Sciatic nerve (tissue), 2 donors: ENCODE data around the gene SLC26A5. TPM values are rescaled to one million over a fixed set of nuclear protein-coding genes. Genes with fewer than 3 reads are reported as not detected.
A peak's percentile ranks its signal among the peaks of the same experiment; 100 is the strongest.

Experiments used
- ATAC-seq: fragments of 200-7000 bp; cut with Tn5 transposase; one replicate; pipeline ENCODE4 v1.9.1; 2020; ENCODE audit warnings: mild to moderate bottlenecking, moderate library complexity
- DNase-seq: peaks from one replicate; pipeline ENCODE4 v3.0.0-alpha.2; 2020; ENCODE audit warnings: low spot score
- intact Hi-C: fragments of 100-400 bp; cut with DNase I; formaldehyde crosslinking; loops from one replicate; pipeline ENCODE4 v1.14.2; 2022
- total RNA-seq: library from RNA; stranded (reverse); fragmentation: NEBNext Ultra II Directional; extraction: Animal tissue kit (Norgen Biotek cat#: 25700); gene quantifications from one replicate; pipeline ENCODE4 v1.2.1, GENCODE V29; 2021
- donor health status: DM: no; HTN: no; CAD: no.
- donor health status: DM: no; HTN: no; CAD: no.

SLC26A5 gene
- total RNA-seq, 1 donor from 2014 or later: 0.71 TPM

- intact Hi-C loops: no loop called here
- ATAC-seq (no peak), DNase-seq (no peak)
Observed at GRCh38 chr7:103369432-103369831, 76.6 kb downstream of the SLC26A5 start.

- intact Hi-C loops: no loop called here
- no peak for DNase-seq
- ATAC-seq: no peak
Observed at GRCh38 chr7:103349805-103350204, 96.2 kb downstream of the SLC26A5 start.

GRCh38 chr7:103348959-103349358, 97.0 kb downstream of the SLC26A5 start:
- DNase-seq: no peak
- intact Hi-C loops: no loop called here
- ATAC-seq: no peak

- intact Hi-C loops: no loop called here
- DNase-seq (no peak), ATAC-seq (no peak)
Observed at GRCh38 chr7:103348452-103348851, 97.6 kb downstream of the SLC26A5 start.

- intact Hi-C loops: no loop called here
- peak; percentile 81 for DNase-seq
- peak; percentile 92 for ATAC-seq
Observed at GRCh38 chr7:103347507-103348267, 98.3 kb downstream of the SLC26A5 start, which contains the start of gene PSMC2. PSMC2 (plus strand) TSS chr7:103347643; CDS start chr7:103347712, 69 bp downstream.

GRCh38 chr7:103346396-103346795, 99.6 kb downstream of the SLC26A5 start:
- intact Hi-C loops: no loop called here
- ATAC-seq: no peak

GRCh38 chr7:103344453-103345149, 101.4 kb downstream of the SLC26A5 start, which contains the start of gene DNAJC2:
DNAJC2 (minus strand) TSS chr7:103344767; CDS start chr7:103344622, 145 bp downstream.
- DNase-seq: peak; percentile 88
- ATAC-seq: peak; percentile 95
- intact Hi-C loops: no loop called here

More at GRCh38 chr7:103346396-103346795, 99.6 kb downstream of the SLC26A5 start:
- no peak for DNase-seq

- ATAC-seq (peak; percentile 22), DNase-seq (no peak)
- intact Hi-C loops: no loop called here
Observed at GRCh38 chr7:103343758-103344452, 102.1 kb downstream of the SLC26A5 start.

- ATAC-seq: no peak
- intact Hi-C loops: no loop called here
- no peak for DNase-seq
Observed at GRCh38 chr7:103343332-103343731, 102.7 kb downstream of the SLC26A5 start.

- intact Hi-C loops: no loop called here
- no peak for DNase-seq
- no peak for ATAC-seq
Observed at GRCh38 chr7:103341466-103341865, 104.5 kb downstream of the SLC26A5 start.

- intact Hi-C loops: no loop called here
- DNase-seq (no peak), ATAC-seq (no peak)
Observed at GRCh38 chr7:103338864-103339263, 107.1 kb downstream of the SLC26A5 start.

GRCh38 chr7:103336761-103337160, 109.2 kb downstream of the SLC26A5 start:
- intact Hi-C loops: no loop called here
- ATAC-seq (no peak), DNase-seq (no peak)

GRCh38 chr7:103325744-103326143, 120.3 kb downstream of the SLC26A5 start:
- DNase-seq (no peak), ATAC-seq (no peak)
- intact Hi-C loops: no loop called here

Other genes starting within 250 kb of the SLC26A5 start
- gene PMPCB, start 148.8 kb downstream of the SLC26A5 start, total RNA-seq: 45.7 TPM
- gene DNAJC2, start 101.4 kb downstream of the SLC26A5 start, total RNA-seq: 19.4 TPM
- gene PSMC2, start 98.6 kb downstream of the SLC26A5 start, total RNA-seq: 86.3 TPM